ENCODE measurements around the gene SNRNP35.
"Not testable (repeated sequence)": the region's sequence is repeated elsewhere in the genome, so short reads cannot be mapped to it uniquely, and the experiment has no call there.

The SNRNP35 gene

DNA sequence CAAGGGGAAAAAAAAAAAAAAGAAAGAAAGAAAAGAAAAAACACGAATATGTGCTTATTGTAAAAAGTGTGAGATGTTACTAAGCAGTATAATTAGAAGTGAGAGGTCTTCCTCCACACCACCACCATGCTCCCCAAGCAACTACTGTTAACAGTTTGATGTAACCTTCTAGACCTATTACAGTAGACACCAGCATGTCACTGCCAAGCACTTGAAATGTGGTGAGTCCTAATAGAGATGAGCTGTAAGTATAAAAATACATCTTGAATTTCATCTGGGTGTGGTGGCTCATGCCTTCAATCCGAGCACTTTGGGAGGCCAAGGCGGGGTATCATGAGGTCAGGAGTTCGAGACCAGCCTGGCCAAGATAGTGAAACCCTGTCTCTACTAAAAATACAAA lies 8.1 kb upstream of the SNRNP35 start:
- no peak for DNase-seq

DNA sequence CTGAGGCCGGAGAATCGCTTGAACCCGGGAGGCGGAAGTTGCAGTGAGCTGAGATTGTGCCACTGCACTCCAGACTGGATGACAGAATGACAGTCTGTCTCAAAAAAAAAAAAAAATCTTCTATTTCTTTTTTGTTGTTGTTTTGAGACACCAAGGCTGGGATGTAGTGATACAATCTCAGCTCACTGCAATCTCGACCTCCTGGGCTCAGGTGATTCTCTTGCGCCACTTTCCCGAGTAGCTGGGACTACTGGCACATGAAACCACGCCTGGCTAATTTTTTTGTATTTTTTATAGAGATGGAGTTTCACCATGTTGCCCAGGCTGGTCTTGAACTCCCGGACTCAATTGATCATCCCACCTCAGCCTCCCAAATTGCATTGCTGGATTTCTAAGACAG lies 7.3 kb upstream of the SNRNP35 start:
- DNase-seq = no peak

DNA sequence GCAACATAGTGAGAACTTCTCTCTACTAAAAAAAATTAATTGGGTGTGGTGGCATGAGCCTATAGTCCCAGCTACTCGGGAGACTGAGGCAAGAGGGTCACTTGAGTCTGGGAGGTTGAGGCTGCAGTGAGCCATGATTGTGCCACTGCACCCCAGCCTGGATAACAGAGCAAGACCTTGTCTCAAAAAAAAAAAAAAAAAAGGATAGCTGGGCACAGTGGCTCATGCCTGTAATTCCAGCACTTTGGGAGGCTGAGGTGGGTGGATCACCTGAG lies 5.7 kb upstream of the SNRNP35 start:
- DNase-seq = not testable (repeated sequence)

DNA sequence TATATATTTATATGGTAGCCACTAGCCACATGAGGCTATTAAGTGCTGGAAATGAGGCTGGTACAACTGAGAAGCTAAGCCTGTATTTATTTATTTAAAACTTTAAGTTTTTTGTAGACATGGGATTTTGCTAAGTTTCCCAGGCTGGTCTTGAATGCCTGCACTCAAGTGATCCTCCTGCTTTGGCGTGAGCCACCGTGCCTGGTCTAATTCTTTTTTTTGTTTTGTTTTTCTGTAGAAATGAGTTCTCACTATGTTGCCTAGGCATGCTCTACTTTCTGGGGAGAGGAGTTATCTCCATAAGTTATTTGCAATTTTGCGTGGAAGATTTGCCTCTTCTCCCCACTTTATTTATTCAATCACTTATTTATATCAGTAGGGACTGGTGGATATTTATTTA lies 4.8 kb upstream of the SNRNP35 start:
- no peak for DNase-seq

DNA sequence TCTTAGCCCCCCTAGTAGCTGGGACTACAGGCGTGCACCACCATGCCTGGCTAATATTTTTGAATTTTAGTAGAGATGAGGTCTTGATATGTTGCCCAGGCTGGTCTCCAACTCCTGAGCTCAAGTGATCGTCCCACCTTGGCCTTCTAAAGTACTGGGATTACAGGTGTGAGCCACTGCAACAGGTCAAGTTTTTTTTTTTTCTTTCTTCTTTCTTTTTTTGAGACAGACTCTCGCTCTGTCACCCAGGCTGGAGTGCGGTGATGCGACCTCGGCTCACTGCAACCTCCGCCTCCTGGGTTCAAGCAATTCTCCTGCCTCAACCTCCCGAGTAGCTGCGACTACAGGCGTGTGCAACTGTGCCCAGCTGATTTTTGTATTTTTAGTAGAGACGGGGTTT lies 5.2 kb downstream of the SNRNP35 start:
- DNase-seq = not testable (repeated sequence)

DNA sequence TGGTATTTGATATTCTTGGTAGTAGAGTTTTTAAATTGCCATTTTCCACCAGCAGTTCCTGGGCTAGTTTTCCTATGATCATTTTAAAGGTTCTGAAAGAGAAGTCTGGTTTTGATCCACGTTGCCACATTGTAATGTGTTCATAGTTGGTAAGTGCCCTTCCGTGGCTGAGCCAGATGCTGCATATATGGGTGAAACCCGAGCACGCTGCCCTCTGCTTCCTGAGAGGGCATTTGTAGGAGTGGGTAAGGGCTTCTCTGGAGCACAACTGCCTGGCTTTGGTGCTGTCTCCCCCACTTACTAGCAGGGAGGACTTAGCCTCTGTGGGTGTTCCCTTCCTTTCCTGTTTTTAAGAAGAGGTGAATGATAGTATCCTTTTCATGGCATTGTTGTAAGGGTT lies 7.1 kb downstream of the SNRNP35 start:
- no peak for DNase-seq

DNA sequence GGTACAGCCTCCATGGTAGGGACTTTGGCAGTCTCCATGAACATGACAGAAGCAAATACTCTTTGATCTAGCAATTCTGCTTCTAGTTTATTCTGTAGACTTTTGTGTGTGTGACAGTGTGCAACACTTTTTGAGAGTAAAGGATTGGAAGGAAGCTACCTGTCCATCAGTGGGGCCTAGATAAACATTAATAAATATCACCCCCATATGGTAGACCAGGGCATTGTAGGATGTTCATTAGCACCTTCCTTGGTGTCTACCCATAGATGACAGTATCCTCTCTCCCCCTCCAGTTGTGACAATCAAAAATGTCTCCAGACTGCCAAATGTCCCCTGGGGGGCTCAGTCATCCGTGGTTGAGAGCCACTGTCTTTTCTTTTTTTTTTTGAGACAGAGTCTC lies 10.8 kb downstream of the SNRNP35 start:
- no peak for DNase-seq

DNA sequence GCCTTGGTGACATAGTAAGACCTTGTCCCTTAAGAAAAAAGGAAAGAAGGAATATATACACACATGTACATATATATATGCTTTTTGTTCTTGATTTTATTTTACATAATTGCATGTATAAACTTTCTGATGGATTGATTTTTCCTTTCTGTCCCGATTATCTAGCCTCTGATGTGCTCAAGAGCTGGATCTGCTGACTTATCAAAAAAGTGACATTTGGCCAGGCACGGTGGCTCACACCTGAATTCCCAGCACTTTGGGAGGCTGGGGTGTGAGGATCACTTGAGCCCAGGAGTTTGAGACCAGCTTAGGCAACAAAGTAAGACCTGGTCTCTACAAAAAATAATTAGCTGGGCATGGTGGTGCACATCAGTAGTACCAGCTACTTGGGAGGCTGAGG lies 12.0 kb downstream of the SNRNP35 start:
- no peak for DNase-seq

DNA sequence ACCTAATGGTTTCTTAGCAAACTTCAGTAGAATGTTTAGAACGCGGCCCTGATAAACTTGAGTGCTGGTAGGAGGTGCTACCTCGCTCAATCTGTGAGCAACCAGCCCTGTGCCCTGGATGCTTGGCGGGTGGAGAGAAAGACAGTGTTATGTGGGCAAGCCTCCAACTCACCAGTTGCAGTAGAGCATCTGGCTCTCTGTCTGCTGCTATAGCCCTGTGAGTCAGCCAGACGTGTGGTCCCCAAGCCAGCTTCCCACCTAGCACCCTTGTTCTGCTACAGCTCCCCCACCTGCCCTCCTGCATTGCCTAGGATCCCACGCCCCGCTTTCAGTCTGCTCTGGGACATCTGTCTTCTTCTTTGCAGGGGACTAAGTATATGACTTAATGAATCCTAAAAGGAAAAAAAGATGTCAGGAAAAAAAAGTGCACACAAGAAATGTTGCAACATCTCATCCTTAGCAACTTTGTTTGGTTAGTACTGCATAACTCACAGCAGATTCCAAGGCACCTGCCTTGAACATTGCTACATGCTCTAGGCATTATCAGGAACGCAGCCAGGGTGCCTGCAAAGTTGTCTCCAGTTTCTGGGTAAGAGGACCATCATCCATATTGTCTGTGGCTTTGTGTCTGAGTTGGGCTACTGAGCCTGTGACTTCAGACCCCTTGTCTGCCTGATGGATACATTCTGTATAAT lies 13.6 kb downstream of the SNRNP35 start:
- DNase-seq = no peak

DNA sequence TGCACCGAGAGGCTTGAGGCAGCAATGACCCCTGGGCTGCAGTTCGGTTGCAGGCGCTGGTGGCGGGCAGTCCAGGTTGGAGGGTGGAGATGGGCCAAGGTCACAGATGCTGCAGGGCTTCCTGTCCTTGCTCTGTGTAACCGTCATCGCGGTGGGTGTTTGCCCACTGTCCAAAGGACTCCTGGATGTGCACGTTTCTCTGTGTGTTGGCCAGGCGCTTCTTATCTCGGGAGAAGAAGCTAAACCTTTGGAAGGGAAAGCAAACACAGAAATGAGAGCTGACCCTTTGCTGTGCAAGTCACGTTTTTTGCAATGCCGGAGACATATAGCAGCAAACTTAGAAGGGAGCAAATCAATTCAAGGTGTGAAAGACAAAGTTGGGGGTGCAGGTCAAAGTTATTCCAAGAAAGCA lies 14.5 kb downstream of the SNRNP35 start:
- DNase-seq = no peak

DNA sequence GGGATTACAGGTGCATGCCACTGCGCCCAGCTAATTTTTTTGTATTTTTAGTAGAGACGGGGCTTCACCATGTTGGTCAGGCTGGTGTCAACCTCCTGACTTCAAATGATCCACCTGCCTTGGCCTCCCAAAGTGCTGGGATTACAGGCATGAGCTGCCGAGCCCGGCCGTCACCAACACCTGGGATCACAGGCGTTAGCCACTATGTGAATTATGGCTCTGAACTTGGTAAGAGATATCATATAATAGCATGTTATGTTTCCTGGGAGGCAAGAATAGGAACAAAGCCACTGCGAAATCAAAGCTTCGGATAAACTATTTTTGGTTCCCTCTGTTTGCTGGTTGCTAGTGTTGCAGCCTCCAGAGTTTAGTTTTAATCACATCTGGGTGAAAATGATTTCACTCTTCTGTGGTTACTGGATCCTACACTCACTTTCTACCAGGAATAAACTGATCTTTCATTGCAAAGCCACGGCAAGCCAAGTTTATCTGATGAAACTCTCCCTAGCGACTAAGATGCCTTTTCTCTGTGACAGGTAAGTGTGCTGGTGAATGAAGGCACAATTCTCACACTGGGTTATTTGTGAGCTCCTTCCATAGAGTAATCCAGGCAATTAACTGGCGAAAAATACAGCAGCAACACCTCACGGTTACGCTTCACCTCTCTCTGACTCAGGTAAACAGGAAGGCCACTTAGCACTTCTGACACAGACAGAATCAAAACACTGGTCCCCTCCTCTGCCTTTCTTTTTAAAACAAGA lies 16.7 kb downstream of the SNRNP35 start:
- DNase-seq = peak; percentile 47

DNA sequence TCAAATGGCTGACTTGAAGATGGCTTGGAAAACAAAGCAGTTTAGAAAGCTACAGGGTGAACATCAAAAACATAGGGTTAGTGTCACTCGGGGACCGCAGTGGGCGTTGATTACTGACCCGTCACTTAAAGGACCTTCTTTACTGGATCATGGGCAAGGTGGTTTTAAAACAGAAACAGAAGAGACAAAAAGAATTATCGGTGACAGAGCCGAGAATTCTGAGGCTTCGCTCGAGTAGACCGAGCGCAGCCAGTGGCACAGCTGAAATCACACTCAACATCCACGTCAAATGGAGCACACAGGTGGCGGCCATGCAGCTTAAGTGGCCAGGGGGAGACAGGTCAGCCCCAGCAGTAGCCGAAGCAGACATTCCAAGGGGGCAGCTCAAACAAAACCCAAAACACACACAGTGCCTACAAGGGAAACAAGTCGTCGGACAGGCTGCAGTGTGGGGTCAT lies 17.3 kb downstream of the SNRNP35 start:
- no peak for DNase-seq

DNA sequence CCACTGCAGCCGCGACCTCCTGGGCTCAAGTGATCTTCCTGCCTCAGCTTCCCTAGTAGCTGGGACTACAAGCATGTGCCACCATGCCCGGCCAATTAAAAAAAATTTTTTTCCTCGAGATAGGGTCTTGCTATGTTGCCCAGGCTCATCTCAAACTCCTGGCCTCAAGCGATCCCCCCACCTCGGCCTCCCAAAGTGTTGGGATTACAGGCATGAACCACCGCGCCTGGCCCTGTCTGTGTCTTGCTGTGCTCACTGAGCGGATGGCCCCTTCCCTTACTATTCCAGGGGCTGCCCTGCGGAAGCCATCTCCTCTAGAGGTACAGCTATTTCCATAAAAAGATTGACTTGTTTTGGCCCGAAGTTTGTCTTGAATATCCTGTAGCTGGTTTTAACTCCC lies 20.1 kb downstream of the SNRNP35 start:
- DNase-seq = no peak

DNA sequence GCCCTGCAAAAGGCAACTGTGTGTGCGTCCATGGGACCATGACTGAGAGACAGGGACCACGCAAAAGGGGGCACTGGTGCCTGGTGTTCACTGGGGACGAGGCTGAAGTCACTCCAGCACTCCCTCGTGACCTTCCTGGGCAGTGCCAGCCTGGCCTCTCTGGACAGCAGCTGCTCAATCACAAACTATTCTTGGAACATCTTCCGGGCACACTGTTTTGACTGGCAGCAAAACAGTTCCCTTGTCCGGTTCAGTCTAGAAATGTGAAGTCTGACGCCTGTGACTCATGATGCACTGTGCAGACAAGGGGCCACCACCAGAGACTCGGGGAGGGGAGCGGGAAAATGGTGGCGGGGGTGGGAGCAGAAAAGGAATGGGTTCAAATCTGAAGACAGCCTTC lies 20.8 kb downstream of the SNRNP35 start:
- no peak for DNase-seq

DNA sequence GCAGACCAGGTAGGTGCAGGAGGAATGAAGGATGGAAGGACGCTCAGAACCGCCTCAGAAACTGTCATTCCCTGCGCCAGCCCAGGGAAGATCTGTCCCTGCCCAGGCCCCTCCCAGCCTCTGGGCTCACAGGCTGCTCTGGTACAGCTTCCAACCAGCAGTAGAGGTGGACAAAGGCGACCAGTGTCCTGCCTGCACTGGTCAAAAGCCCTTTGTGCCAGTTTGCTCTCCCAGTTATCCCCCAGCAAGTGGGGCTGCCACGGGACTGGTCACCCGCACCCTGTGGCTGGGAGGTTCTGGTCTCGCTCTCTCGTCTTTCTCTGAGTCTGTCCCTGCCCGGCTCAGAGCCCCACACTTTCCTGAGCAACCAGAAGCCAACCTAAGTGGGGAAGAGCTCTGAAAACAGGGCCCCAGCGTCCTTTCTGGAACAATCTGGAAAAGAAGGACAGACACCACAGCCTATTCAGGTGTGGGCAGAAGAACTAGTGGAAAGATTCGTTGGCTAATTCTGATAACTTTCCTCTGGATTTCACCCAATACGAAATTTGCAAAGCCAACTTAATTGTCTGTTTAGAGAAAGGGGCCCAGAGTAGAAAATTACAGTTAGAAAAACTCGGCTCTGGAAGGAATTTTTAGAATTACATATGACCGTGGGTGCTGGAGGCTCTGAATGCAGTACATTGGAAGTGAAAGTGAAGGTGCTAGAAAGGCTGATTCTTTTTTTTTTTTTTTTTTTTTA lies 21.7 kb downstream of the SNRNP35 start:
- DNase-seq = no peak

DNA sequence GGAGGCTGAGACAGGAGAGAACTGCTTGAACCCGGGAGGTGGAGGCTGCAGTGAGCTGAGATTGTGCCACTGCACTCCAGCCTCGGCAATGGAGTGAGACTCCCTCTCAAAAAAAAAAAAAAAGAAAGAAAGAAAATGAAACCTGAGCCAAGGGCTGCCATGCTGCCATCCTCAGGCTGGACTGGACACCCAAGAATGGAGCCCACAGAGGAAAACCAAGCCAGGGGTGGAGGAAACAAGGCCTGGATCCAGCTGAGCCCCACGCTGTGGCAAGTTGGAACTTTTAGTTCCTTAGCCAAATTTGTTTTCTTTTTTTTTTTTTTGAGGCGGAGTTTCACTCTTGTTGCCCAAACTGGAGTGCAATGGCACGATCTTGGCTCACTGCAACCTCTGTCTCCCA lies 23.3 kb downstream of the SNRNP35 start:
- DNase-seq = not testable (repeated sequence)

DNA sequence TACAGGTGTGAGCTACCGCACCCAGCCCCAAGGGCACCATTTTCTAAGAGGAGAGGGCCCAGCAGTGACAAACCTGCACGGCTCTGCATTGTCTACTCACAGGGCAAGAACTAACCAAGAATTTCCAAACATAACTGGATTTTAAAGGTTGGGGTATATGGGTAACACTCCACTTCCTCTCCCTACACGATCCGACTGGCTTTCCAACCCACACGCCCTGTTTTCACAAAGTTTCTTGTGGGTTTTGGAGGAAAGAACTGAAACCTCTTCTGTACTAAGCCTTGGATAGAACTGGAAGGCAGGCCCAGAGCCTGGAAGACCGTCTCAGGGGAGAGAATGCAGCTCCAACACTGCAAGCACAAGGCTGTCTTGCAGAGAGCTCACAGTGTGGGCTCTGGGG lies 24.9 kb downstream of the SNRNP35 start:
- no peak for DNase-seq

DNA sequence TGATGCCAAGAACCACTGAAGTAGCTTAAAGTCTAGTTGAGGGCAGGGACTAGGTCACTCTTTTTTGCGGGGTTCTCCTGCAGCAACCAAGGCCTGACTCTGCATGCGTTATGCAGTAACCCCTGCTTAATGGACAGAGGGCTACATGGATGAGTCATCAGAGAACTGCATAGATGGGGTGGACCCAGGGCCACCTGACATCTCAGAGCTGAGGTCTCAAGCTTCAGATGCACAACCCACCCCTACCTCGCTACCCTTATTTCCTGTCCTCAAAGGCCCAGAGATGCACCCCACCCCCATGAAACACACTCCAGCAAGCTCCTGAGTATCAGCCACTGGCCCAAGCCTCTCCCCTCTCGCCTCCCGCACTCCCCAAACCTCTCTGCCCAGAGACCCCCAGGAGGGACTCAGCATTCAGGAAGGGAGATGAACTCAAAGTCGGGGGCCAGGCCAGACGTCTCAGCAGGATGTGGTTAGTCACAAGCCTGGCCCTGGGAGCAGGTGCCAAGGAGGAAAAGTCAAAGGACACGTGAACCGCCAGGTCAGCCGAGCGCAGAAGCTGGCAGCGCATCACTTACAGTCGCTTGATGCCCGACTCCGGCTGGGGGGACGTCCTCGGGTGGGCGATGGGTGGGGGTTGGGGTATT lies 25.8 kb downstream of the SNRNP35 start:
- DNase-seq = peak; percentile 43

DNA sequence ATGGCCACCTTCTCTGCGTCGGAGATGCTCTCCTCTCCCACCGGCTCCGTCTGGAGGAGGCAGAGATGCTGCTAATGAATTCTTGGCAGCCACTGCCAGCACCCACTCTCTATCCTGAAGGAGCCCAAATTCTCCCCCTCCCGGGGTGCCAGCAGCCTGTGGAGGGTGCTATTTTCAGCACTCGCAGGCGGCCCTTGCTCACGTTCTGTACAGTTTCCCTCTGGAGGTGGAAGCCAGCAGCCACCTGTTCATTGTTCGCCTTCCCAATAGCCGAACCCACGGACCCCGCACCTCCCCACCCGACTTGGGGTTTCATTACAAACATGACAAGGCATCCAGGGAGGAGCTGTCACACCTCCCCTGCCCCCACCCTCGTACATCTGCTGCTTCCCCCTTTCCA lies 27.8 kb downstream of the SNRNP35 start:
- DNase-seq = no peak

DNA sequence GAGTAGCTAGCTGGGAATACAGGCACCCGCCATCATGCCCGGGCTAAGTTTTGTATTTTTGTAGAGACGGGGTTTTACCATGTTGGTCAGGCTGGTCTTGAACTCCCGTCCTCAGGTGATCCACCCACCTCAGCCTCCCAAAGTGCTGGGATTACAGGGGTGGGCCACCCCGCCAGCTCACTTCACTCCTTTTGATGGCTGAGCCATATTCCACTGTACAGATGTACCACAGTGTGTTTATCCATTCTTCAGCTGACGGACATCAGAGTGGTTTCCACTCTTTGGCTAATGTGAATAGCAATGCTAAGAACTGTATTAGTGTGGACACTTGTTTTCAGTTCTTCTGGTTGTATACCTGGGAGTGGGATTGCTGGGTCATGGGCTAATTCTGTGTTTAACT lies 29.5 kb downstream of the SNRNP35 start:
- DNase-seq = no peak

DNA sequence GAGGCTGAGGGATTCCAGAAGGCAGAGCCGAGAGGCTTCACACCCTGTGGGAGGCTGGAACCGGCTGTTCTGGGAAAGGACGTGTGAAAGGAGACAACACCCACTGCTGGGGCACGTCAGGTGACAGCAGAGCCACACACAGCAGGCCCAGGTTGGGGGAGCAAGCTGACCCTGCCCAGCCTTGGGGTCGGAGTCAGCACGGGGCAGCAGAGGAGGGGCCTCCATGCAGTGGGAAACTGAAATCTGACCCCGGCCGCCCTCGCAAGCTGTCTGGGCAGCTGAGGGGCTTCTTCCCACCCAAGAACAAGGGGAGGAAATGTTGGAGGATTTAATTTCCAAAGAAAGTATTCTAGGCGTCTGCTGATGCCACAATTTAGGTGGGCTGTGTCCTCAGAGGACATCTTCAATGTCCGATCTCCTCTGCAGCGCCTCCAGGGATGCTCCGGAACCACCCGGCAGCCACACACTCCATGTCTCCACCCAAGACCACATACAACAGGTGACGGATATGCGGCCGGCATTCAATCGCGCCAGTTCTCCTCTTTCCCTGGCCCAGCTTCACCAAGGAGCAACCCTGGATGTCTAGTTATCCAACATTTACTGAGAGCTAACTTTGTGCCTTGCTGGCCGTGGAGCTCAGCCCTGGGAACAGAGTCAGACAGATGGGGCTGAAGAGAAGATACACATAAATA lies 30.7 kb downstream of the SNRNP35 start:
- DNase-seq = no peak

DNA sequence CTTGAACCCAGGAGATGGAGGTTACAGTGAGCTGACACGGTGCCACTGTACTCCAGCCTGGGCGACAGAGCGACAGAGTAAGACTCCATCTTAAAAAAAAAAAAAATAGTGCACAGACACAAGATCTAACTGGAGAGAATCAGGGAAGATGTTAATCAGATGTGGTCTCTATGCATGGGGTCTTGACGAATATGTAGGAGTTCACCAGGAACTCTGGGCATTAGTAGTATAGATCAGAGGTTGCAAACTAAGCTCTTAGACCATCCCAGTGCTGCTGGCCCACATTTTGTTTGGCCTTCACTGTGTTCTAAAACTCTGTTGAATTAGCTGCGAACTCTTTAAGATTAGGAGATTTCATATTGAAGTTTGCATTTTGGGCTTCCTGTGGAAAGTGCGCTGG lies 31.6 kb downstream of the SNRNP35 start:
- no peak for DNase-seq

DNA sequence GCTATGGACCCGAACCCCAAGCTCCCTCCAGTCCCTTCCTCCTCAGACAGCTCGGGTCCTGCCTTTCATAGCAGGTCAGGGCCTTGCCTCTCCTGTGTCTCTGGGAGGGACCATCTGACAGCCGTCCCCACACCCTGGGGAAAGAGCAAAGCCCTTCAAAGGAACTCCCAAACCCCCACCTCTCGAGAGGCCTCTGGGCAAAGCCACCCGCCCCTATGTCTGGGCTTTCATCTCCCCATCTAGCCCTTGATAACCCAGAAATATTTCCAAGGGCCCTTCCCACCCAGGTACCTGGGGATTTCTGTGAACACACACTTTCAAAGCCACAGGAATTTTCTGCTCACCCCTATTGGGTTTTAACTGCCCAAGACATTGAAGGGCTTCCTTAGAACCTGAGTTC lies 32.1 kb downstream of the SNRNP35 start:
- DNase-seq = no peak

All from CD4-positive, alpha-beta T cell treated with Interleukin-6 for 4 hours (primary cell).